ENCODE results near the gene SMIM43. TPM values are rescaled to one million over a fixed set of nuclear protein-coding genes. Genes with fewer than 3 reads are reported as not detected.

Gene SMIM43
- total RNA-seq, 1 experiment from 2014 or later = not detected

DNA sequence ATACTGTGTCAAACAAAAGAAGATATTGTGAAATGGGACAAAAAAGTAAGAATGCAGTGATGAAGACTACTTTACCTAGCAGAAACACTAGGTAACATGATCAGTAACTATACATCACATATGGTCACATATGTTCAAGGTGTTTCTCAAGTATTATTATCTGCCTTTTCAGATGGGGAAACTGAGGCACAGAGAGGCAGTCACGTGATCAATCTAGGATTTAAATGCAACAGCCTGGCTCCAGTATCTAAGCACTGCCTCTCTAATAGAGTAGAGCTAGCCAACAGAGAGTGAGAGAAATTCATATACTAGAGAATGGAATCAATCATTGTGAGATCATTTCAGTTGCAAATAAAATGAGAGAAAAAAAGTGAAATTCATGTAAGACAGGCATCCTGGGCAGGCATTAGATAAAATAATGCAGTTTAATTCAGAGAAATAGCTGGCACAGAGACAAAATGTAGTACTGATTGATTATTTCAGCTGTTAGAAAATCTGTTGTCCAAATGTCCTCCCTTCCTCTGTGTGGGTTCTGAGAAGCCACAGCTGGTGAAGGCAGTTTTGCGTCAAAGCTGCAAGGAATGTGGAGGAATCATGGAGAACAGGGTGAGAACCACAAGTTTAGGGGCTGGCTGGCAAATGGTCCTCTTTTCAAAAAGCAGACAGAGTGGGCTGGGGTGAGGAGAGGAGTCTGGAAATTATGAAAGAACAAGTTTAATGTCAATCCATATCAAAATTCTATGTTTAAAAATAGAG, 26.0 kb downstream of the SMIM43 start:
- BruUV-seq (replicated peaks) = no TSS peak
- TF ChIP-seq ZBTB33 (IDR thresholded peaks at IDR 0.05; ENCODE audit: extremely low read depth, insufficient replicate concordance, low read length) (no peak), ELF1 (IDR thresholded peaks at IDR 0.05; ENCODE audit: borderline replicate concordance, low read depth) (no peak), ZNF274 (IDR thresholded peaks at IDR 0.05; ENCODE audit: low read depth, low read length) (no peak), CBX3 (IDR thresholded peaks at IDR 0.05; ENCODE audit: low read depth) (no peak), YY1 (IDR thresholded peaks at IDR 0.05; ENCODE audit: extremely low read depth, insufficient replicate concordance, low read depth, low read length) (no peak), CEBPB (IDR thresholded peaks at IDR 0.05; ENCODE audit: low read depth) (no peak), SP1 (IDR thresholded peaks at IDR 0.05; ENCODE audit: low read depth) (no peak)
- TF ChIP-seq, protein P1, sequence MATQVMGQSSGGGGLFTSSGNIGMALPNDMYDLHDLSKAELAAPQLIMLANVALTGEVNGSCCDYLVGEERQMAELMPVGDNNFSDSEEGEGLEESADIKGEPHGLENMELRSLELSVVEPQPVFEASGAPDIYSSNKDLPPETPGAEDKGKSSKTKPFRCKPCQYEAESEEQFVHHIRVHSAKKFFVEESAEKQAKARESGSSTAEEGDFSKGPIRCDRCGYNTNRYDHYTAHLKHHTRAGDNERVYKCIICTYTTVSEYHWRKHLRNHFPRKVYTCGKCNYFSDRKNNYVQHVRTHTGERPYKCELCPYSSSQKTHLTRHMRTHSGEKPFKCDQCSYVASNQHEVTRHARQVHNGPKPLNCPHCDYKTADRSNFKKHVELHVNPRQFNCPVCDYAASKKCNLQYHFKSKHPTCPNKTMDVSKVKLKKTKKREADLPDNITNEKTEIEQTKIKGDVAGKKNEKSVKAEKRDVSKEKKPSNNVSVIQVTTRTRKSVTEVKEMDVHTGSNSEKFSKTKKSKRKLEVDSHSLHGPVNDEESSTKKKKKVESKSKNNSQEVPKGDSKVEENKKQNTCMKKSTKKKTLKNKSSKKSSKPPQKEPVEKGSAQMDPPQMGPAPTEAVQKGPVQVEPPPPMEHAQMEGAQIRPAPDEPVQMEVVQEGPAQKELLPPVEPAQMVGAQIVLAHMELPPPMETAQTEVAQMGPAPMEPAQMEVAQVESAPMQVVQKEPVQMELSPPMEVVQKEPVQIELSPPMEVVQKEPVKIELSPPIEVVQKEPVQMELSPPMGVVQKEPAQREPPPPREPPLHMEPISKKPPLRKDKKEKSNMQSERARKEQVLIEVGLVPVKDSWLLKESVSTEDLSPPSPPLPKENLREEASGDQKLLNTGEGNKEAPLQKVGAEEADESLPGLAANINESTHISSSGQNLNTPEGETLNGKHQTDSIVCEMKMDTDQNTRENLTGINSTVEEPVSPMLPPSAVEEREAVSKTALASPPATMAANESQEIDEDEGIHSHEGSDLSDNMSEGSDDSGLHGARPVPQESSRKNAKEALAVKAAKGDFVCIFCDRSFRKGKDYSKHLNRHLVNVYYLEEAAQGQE (IDR thresholded peaks at IDR 0.05; ENCODE audit: low read depth) = no peak
- Histone ChIP-seq H3K36me3 (ENCODE audit: control insufficient read depth in 1 of 2, insufficient read depth in 2 of 2, low read length in 2 of 2) (no peaks in the 10 kb centered on the region), H3K9ac (ENCODE audit: low read length) (no peak overlapping the region), H4K20me1 (ENCODE audit: insufficient read depth) (no peaks in the 10 kb centered on the region), H3K4me2 (ENCODE audit: low read length) (no peak overlapping the region), H3K9me3 (ENCODE audit: control insufficient read depth in 1 of 2, insufficient read depth in 1 of 2, low read depth in 1 of 2, low read length in 2 of 2) (no peaks in the 10 kb centered on the region), H3K27ac (ENCODE audit: low read depth, low read length) (no peak overlapping the region), H3K27me3 (ENCODE audit: insufficient read depth, low read length) (no peaks in the 10 kb centered on the region), H3K4me1 (ENCODE audit: control insufficient read depth in 1 of 2, insufficient read depth in 2 of 2, low read length in 2 of 2) (no peaks in the 10 kb centered on the region), H3K9me2 (ENCODE audit: insufficient read depth) (no peaks in the 10 kb centered on the region), H2AFZ (ENCODE audit: low read depth, low read length, poor library complexity, severe bottlenecking) (no peak overlapping the region), H3K79me2 (ENCODE audit: insufficient read depth, low read length) (no peaks in the 10 kb centered on the region), H3K4me3 (replicated peaks in 1 of 2; ENCODE audit: low read depth in 1 of 2, low read length in 2 of 2) (no peak overlapping the region)
- ATAC-seq = no peak
- CTCF ChIA-PET = interaction anchor here (0.9 kb wide), 1 partner anchor 39 kb away, joined by 3 read pairs; no protein-coding TSS in a partner anchor
- RAD21 ChIA-PET (ENCODE audit: low non-redundant PET in 1 of 2, low total read pairs in 2 of 2, uncharacterized antibody in 2 of 2, unreplicated experiment in 2 of 2) = no interaction called here
- intact Hi-C loops (cut with micrococcal nuclease) = loop anchor here (5.0 kb wide), 3 partner anchors 277 to 1667 kb away; no protein-coding TSS in a partner anchor
- POLR2A ChIA-PET = no interaction called here
- DNase-seq (ENCODE audit: low read depth, low spot score) = no peak
